ENCODE data around the gene FAM170B. TPM values are rescaled to one million over a fixed set of nuclear protein-coding genes. Genes with fewer than 3 reads are reported as not detected.

Gene FAM170B
- total and polyA plus RNA-seq, 9 of the 15 experiments (the other 6 are each of a cell fraction or from before 2014, with no cell fraction given) = 0.11 to 0.21 TPM; not detected in 7

DNA sequence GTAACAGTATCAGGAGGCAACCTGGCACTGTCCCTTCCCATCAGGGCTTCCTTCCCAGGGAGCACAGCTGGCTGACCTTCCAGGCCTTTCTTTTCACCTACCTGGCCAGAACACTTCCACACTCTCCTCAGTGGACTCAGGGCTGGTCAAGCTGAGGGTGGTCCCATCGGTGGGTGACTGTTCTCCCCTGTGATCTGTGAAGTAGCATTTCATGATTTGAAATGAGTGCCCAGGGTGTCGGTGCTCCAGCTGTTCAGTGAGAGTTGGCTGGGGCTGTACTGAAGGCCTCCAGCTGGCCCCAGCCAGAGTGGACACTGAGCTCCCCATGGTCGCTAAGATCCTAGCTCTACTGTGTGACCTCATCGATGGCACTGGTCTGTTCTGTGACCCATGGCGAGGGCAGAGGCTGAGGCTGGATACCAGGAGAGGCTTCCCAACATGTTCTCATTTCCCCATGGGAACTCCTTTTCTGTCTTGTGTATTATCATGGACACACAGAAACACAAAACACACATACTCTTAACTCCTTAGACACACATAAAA is at the start of gene FAM170B (continued):
- TF ChIP-seq, protein P1, sequence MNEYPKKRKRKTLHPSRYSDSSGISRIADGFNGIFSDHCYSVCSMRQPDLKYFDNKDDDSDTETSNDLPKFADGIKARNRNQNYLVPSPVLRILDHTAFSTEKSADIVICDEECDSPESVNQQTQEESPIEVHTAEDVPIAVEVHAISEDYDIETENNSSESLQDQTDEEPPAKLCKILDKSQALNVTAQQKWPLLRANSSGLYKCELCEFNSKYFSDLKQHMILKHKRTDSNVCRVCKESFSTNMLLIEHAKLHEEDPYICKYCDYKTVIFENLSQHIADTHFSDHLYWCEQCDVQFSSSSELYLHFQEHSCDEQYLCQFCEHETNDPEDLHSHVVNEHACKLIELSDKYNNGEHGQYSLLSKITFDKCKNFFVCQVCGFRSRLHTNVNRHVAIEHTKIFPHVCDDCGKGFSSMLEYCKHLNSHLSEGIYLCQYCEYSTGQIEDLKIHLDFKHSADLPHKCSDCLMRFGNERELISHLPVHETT (CRISPR knock-in tag; conservative IDR thresholded peaks at IDR 0.05 in 1 of 2, IDR thresholded peaks at IDR 0.05 in 1 of 2) = no peak
- TF ChIP-seq PHF21A (IDR thresholded peaks at IDR 0.05; ENCODE audit: borderline replicate concordance, low read depth) = no peak

DNA sequence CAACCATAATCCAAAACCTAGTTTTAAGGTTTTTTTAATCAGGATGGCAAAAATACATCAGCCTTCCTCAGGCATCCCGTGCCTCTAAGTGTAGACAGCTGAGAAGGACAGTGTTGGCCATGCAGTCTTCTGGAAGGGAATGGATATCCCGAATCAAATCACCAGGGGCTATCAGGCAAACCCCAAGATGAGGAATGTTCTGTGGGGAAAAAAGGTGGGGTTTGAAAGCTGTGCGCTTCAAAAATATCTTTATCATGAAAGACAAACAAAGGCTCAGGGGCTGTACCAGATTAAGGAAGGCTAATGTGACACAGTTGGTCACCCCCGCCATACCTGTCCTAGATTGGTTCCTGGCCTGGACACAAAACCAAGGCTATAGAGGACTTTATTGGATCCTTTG is 49.0 kb upstream of the FAM170B start:
- intact Hi-C loops (cut with micrococcal nuclease) = loop anchor here (10.0 kb wide), 1 partner anchor 1142 kb away; no protein-coding TSS in a partner anchor
- POLR2A ChIA-PET = interaction anchor here (0.6 to 1.7 kb wide), 2 partner anchors 9 to 68 kb away, joined by 3 to 12 read pairs; partner anchors contain the start of gene VSTM4
- DNase-seq (ENCODE audit: extremely low read depth in 1 of 4, low spot score in 3 of 4) = peak in 1 of 4 experiments; percentile 59
- TF ChIP-seq MECOM (CRISPR knock-in tag; IDR thresholded peaks at IDR 0.05) = no peak
- no peak for TF ChIP-seq HMGN3 (IDR thresholded peaks at IDR 0.05; ENCODE audit: borderline replicate concordance, extremely low read depth, insufficient read length, low read depth, low read length)
- TF ChIP-seq HDAC1 (IDR thresholded peaks at IDR 0.05) = 0 out of 4 replicates have a peak, but pooled peaks of 1 of the 2 experiments have one; percentile 16
- TF ChIP-seq, protein P2, sequence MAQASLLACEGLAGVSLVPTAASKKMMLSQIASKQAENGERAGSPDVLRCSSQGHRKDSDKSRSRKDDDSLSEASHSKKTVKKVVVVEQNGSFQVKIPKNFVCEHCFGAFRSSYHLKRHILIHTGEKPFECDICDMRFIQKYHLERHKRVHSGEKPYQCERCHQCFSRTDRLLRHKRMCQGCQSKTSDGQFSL (CRISPR knock-in tag; IDR thresholded peaks at IDR 0.05) = no peak
- TF ChIP-seq, protein P2 (tag; IDR thresholded peaks at IDR 0.05) = no peak
- no peak for TF ChIP-seq TAL1 (IDR thresholded peaks at IDR 0.05)
- TF ChIP-seq ZNF143 (CRISPR knock-in tag; IDR thresholded peaks at IDR 0.05) = no peak
- no peak for TF ChIP-seq HEY1 (CRISPR knock-in tag; IDR thresholded peaks at IDR 0.05; ENCODE audit: borderline replicate concordance)
- TF ChIP-seq, protein P3, sequence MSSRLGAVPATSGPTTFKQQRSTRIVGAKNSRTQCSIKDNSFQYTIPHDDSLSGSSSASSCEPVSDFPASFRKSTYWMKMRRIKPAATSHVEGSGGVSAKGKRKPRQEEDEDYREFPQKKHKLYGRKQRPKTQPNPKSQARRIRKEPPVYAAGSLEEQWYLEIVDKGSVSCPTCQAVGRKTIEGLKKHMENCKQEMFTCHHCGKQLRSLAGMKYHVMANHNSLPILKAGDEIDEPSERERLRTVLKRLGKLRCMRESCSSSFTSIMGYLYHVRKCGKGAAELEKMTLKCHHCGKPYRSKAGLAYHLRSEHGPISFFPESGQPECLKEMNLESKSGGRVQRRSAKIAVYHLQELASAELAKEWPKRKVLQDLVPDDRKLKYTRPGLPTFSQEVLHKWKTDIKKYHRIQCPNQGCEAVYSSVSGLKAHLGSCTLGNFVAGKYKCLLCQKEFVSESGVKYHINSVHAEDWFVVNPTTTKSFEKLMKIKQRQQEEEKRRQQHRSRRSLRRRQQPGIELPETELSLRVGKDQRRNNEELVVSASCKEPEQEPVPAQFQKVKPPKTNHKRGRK (tag; IDR thresholded peaks at IDR 0.05) = no peak
- peak; percentile 41; the same call in 1 of the 2 replicates for TF ChIP-seq SMARCA4 (IDR thresholded peaks at IDR 0.05)
- TF ChIP-seq, protein P4, sequence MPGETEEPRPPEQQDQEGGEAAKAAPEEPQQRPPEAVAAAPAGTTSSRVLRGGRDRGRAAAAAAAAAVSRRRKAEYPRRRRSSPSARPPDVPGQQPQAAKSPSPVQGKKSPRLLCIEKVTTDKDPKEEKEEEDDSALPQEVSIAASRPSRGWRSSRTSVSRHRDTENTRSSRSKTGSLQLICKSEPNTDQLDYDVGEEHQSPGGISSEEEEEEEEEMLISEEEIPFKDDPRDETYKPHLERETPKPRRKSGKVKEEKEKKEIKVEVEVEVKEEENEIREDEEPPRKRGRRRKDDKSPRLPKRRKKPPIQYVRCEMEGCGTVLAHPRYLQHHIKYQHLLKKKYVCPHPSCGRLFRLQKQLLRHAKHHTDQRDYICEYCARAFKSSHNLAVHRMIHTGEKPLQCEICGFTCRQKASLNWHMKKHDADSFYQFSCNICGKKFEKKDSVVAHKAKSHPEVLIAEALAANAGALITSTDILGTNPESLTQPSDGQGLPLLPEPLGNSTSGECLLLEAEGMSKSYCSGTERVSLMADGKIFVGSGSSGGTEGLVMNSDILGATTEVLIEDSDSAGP (CRISPR knock-in tag; IDR thresholded peaks at IDR 0.05) = no peak
- TF ChIP-seq NFATC3 (IDR thresholded peaks at IDR 0.05) = no peak

More for the DNA sequence above, 49.0 kb upstream of the FAM170B start:
- no peaks in the 10 kb centered on the region for H3K27me3 ChIP-seq (ENCODE audit: control insufficient read depth in 2 of 2, insufficient read depth in 2 of 2, low read length in 2 of 2)
- no peaks in the 10 kb centered on the region for H3K9me1 ChIP-seq (ENCODE audit: control insufficient read depth, insufficient read depth, low read length)
- no peaks in the 10 kb centered on the region for H4K20me1 ChIP-seq (replicated peaks; ENCODE audit: control insufficient read depth, insufficient read depth, low read length)
- H3K4me3 ChIP-seq = no peak overlapping the region
- peaks cover 50 to 84% of the 10 kb centered on the region in 2 experiments for H3K4me1 ChIP-seq (replicated peaks in 1 of 2; ENCODE audit: control insufficient read depth in 2 of 2, insufficient read depth in 2 of 2, low read length in 2 of 2)
- no TSS peak for BruUV-seq (replicated peaks)
- H3K4me2 ChIP-seq (ENCODE audit: insufficient read depth, low read length) = peak overlapping the region; percentile 42
- H3K36me3 ChIP-seq (ENCODE audit: control insufficient read depth, insufficient read depth, low read length) = peaks cover 11% of the 10 kb centered on the region; the same call in 1 of the 3 replicates
- peak; percentile 24 for ATAC-seq
- H3K79me2 ChIP-seq (ENCODE audit: control insufficient read depth, insufficient read depth, low read length) = peaks cover 94% of the 10 kb centered on the region
- no peaks in the 10 kb centered on the region for H3K9me3 ChIP-seq (replicated peaks; ENCODE audit: control insufficient read depth, insufficient read depth, low read depth, low read length)
- peak overlapping the region; percentile 29 for H2AFZ ChIP-seq (ENCODE audit: low read depth, low read length)
- CTCF ChIA-PET (ENCODE audit: low intra/inter-chr PET ratio) = no interaction called here
- WGBS (ENCODE audit: insufficient coverage, low coverage, missing lambda C conversion rate) = 8% methylated on average over 4 of the region's 4 CpGs
- FAIRE-seq = no peak
- in situ Hi-C loops (cut with MboI) = no loop called here
- H3K27ac ChIP-seq (ENCODE audit: extremely low read depth, low read depth, low read length) = peak overlapping the region; percentile 88
- H3K9ac ChIP-seq (ENCODE audit: insufficient read depth in 1 of 2, low read depth in 2 of 2, low read length in 2 of 2) = peak overlapping the region; percentile 29 to 75; a peak in 3 of 4 replicates

Data from K562 (cell line).